ENCODE data around the gene RNF212.

The RNF212 gene

GRCh38 chr4:1061056-1061700 lies 52.2 kb downstream of the RNF212 start (continued):
- TF ChIP-seq POU6F1 (CRISPR knock-in tag; IDR thresholded peaks at IDR 0.05; ENCODE audit: borderline replicate concordance, low read depth) (no peak), ZC3H10 (CRISPR knock-in tag; IDR thresholded peaks at IDR 0.05) (no peak), ZFP30 (CRISPR knock-in tag; IDR thresholded peaks at IDR 0.05) (no peak), TOX (CRISPR knock-in tag; IDR thresholded peaks at IDR 0.05; ENCODE audit: borderline replicate concordance) (no peak)

- TF ChIP-seq SNAI2 (CRISPR knock-in tag; IDR thresholded peaks at IDR 0.05) (no peak), ESRRG (CRISPR knock-in tag; IDR thresholded peaks at IDR 0.05) (no peak), ZFP30 (CRISPR knock-in tag; IDR thresholded peaks at IDR 0.05) (no peak), TOX (CRISPR knock-in tag; IDR thresholded peaks at IDR 0.05; ENCODE audit: borderline replicate concordance) (no peak), RARB (CRISPR knock-in tag; IDR thresholded peaks at IDR 0.05) (no peak), ZFP3 (CRISPR knock-in tag; IDR thresholded peaks at IDR 0.05) (no peak), CREB5 (CRISPR knock-in tag; IDR thresholded peaks at IDR 0.05; ENCODE audit: low read depth) (no peak), GLIS3 (CRISPR knock-in tag; IDR thresholded peaks at IDR 0.05) (no peak), OSR1 (CRISPR knock-in tag; IDR thresholded peaks at IDR 0.05) (no peak), ZNF70 (CRISPR knock-in tag; IDR thresholded peaks at IDR 0.05) (no peak), PPARA (CRISPR knock-in tag; IDR thresholded peaks at IDR 0.05; ENCODE audit: borderline replicate concordance) (no peak), ISL1 (CRISPR knock-in tag; IDR thresholded peaks at IDR 0.05) (no peak), CSDC2 (CRISPR knock-in tag; IDR thresholded peaks at IDR 0.05) (no peak), ZC3H10 (CRISPR knock-in tag; IDR thresholded peaks at IDR 0.05) (no peak)
- ATAC-seq: no peak
Measured at GRCh38 chr4:1060621-1061020, 52.7 kb downstream of the RNF212 start.

GRCh38 chr4:1060121-1060520 lies 53.2 kb downstream of the RNF212 start:
- ATAC-seq: no peak
- no peak for TF ChIP-seq ZNF8 (CRISPR knock-in tag; IDR thresholded peaks at IDR 0.05)
- TF ChIP-seq ZNF565 (CRISPR knock-in tag; conservative IDR thresholded peaks at IDR 0.05; ENCODE audit: low read depth): no peak
- no peak for TF ChIP-seq ARNTL (CRISPR knock-in tag; IDR thresholded peaks at IDR 0.05; ENCODE audit: borderline replicate concordance, low read depth)
- no peak for TF ChIP-seq ZC3H10 (CRISPR knock-in tag; IDR thresholded peaks at IDR 0.05)
- TF ChIP-seq GLIS3 (CRISPR knock-in tag; IDR thresholded peaks at IDR 0.05): no peak
- no peak for TF ChIP-seq PPARA (CRISPR knock-in tag; IDR thresholded peaks at IDR 0.05; ENCODE audit: borderline replicate concordance)
- TF ChIP-seq ZFP30 (CRISPR knock-in tag; IDR thresholded peaks at IDR 0.05): no peak
- TF ChIP-seq TCF4 (CRISPR knock-in tag; IDR thresholded peaks at IDR 0.05; ENCODE audit: borderline replicate concordance): no peak
- no peak for TF ChIP-seq SNAI2 (CRISPR knock-in tag; IDR thresholded peaks at IDR 0.05)
- no peak for TF ChIP-seq CSRNP3 (CRISPR knock-in tag; IDR thresholded peaks at IDR 0.05)
- TF ChIP-seq TSHZ2 (CRISPR knock-in tag; IDR thresholded peaks at IDR 0.05): no peak
- TF ChIP-seq ZNF70 (CRISPR knock-in tag; IDR thresholded peaks at IDR 0.05): no peak
